Activated naive CD4-positive, alpha-beta T cell treated with Interleukin-2 at 50 U/mL for 16 hours (primary cell): ENCODE measurements around the gene DYRK1A.

Experiments
- DNase-seq: peaks from one replicate; pipeline ENCODE4 v3.0.0-alpha.2; 2020

Gene DYRK1A

DNA sequence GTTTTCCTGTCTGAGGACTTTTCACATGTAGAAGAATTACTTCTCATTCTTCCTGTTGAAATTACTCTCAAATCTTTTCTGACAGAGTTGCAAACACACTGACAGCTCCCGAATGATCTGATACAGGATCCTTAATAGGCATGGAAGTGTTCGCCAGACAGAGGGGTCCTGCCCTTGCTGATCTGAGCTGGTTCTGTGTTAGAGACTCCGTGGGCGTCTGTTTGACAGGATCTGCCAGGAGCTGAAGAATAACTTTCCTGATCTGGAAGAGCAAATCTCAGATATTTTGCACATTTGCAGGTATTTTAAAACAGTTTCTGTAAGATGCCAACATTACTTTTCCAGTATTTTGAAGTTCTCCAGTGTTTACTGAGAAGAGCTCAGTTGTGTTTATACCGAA, 202.3 kb downstream of the DYRK1A start:
- DNase-seq = no peak

GRCh38 chr21:37571442-37571841, 204.9 kb downstream of the DYRK1A start:
- DNase-seq = no peak

DNA sequence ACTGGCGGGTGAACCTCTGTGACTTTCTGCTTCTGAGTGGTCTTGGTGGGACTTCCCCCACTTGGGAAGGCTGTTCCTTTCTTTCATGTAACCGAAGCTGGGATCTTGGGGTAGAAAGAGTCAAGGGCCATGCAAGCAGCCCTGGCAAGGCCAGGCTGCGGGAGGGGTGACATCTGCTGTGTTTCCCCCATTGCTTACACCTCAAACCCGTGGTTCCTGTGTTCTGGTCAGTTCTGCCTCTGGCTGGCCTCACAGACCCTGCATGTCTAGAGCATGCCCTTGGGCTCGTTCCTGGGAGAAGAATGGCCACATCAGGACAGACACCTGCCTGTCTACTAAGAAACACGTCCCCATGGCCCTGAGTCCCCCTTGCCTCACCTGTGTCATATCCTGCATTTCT, 207.7 kb downstream of the DYRK1A start:
- DNase-seq = no peak

GRCh38 chr21:37574751-37575150, 208.2 kb downstream of the DYRK1A start:
- no peak for DNase-seq

- DNase-seq = no peak
Observed at GRCh38 chr21:37575580-37575979, 209.0 kb downstream of the DYRK1A start.
